Lower leg skin (tissue), 4 donors: ENCODE data around the gene ZBTB49. TPM values are rescaled to one million over a fixed set of nuclear protein-coding genes. Genes with fewer than 3 reads are reported as not detected.
"Not testable (repeated sequence)": the region's sequence is repeated elsewhere in the genome, so short reads cannot be mapped to it uniquely, and the experiment has no call there.

Source experiments
- DNase-seq, 2 donors: peaks; one replicate each; pipeline ENCODE4 v3.0.0-alpha.2; 2019; ENCODE audit warnings: low spot score in 2 of 2
- H3K4me3 ChIP-seq: fragments of 200-600 bp; sonication (generic); 2 replicates; pipeline ENCODE4 v1.5.1; 2017; ENCODE audit warnings: mild to moderate bottlenecking, low read depth; ENCODE audit not compliant: poor library complexity, severe bottlenecking
- CTCF ChIP-seq, 3 donors: fragments of 450-650 bp; IDR thresholded peaks; one replicate each; pipeline ENCODE4 v1.5.1; 2016; ENCODE audit warnings: antibody characterized with exemption in 3 of 3, mild to moderate bottlenecking in 3 of 3, moderate library complexity in 2 of 3
- POLR2A ChIP-seq, 2 donors: fragments of 450-650 bp; IDR thresholded peaks; one replicate each; pipeline ENCODE4 v1.6.1; 2016 to 2017; ENCODE audit warnings: antibody characterized with exemption in 2 of 2, mild to moderate bottlenecking in 1 of 2, moderate library complexity in 1 of 2
- WGBS, 2 donors: methylation state at CpG; one replicate each; pipeline ENCODE4 v1.1.5; 2018; 5-methylcytosine and 5-hydroxymethylcytosine counted together
- intact Hi-C: fragments of 100-400 bp; cut with DNase I; formaldehyde crosslinking; loops from one replicate; pipeline ENCODE4 v1.15.0; 2023; ENCODE audit warnings: low total_unique reads
- total RNA-seq, 4 donors: library from RNA; depleted of rRNA; stranded (reverse); fragments of >200 nt; gene quantifications; one replicate each; pipeline ENCODE4 v1.1.0, GENCODE V29; 2016

The ZBTB49 gene
- total RNA-seq, 4 donors from 2014 or later: 4.9 to 29.5 (median 6.9) TPM

GRCh38 chr4:4344915-4345527 lies 55.0 kb downstream of the ZBTB49 start:
- intact Hi-C loops: no loop called here
- WGBS, 2 donors: 86 to 89% methylated on average over 14 of the region's 14 CpGs
- TF ChIP-seq POLR2A (IDR thresholded peaks at IDR 0.05) (no peak), CTCF (IDR thresholded peaks at IDR 0.05) (no peak)

GRCh38 chr4:4347585-4347984 lies 57.5 kb downstream of the ZBTB49 start:
- TF ChIP-seq POLR2A (IDR thresholded peaks at IDR 0.05) (no peak), CTCF (IDR thresholded peaks at IDR 0.05) (no peak)
- DNase-seq: no peak
- WGBS, 2 donors: 28 to 45% methylated on average over 1 of the region's 1 CpG
- no peak overlapping the region for H3K4me3 ChIP-seq
- intact Hi-C loops: no loop called here

More at GRCh38 chr4:4344915-4345527, 55.0 kb downstream of the ZBTB49 start:
- no peak for DNase-seq
- H3K4me3 ChIP-seq: no peak overlapping the region

- intact Hi-C loops, DNase-seq: not testable (repeated sequence)
- 67 to 82% methylated on average over 9 of the region's 9 CpGs for WGBS, 2 donors
These were observed 58.5 kb downstream of the ZBTB49 start for GRCh38 chr4:4348585-4348984.

GRCh38 chr4:4349867-4350266 lies 59.8 kb downstream of the ZBTB49 start:
- H3K4me3 ChIP-seq: no peak overlapping the region
- intact Hi-C loops: no loop called here
- WGBS, 2 donors: 77 to 82% methylated on average over 3 of the region's 3 CpGs
- no peak for TF ChIP-seq POLR2A (IDR thresholded peaks at IDR 0.05)
- no peak for TF ChIP-seq CTCF (IDR thresholded peaks at IDR 0.05)
- no peak for DNase-seq

More at GRCh38 chr4:4348585-4348984, 58.5 kb downstream of the ZBTB49 start:
- not testable (repeated sequence) for H3K4me3 ChIP-seq

- TF ChIP-seq CTCF (IDR thresholded peaks at IDR 0.05): no peak
- TF ChIP-seq POLR2A (IDR thresholded peaks at IDR 0.05): no peak
- WGBS, 2 donors: 72 to 79% methylated on average over 4 of the region's 4 CpGs
- intact Hi-C loops: no loop called here
- H3K4me3 ChIP-seq: no peak overlapping the region
- no peak for DNase-seq
These were observed 60.9 kb downstream of the ZBTB49 start for GRCh38 chr4:4350909-4351308.

- no peak for DNase-seq
- intact Hi-C loops: no loop called here
- no peak overlapping the region for H3K4me3 ChIP-seq
- TF ChIP-seq POLR2A (IDR thresholded peaks at IDR 0.05): no peak
- no peak for TF ChIP-seq CTCF (IDR thresholded peaks at IDR 0.05)
- WGBS, 2 donors: 48 to 57% methylated on average over 1 of the region's 1 CpG
These were observed 65.3 kb downstream of the ZBTB49 start for GRCh38 chr4:4355302-4355701.
